SK-N-MC (cell line): ENCODE measurements around the gene ACTG2.

Experiments
- EZH2 ChIP-seq: fragments of 200-600 bp; sonication (generic); IDR thresholded peaks from one replicate; pipeline ENCODE4 v1.6.1; 2017; ENCODE audit warnings: antibody characterized with exemption
- POLR2AphosphoS5 ChIP-seq: IDR thresholded peaks from 2 replicates; pipeline ENCODE4 v1.6.1; 2012; ENCODE audit warnings: mild to moderate bottlenecking, low read depth, low read length, borderline replicate concordance

DNA sequence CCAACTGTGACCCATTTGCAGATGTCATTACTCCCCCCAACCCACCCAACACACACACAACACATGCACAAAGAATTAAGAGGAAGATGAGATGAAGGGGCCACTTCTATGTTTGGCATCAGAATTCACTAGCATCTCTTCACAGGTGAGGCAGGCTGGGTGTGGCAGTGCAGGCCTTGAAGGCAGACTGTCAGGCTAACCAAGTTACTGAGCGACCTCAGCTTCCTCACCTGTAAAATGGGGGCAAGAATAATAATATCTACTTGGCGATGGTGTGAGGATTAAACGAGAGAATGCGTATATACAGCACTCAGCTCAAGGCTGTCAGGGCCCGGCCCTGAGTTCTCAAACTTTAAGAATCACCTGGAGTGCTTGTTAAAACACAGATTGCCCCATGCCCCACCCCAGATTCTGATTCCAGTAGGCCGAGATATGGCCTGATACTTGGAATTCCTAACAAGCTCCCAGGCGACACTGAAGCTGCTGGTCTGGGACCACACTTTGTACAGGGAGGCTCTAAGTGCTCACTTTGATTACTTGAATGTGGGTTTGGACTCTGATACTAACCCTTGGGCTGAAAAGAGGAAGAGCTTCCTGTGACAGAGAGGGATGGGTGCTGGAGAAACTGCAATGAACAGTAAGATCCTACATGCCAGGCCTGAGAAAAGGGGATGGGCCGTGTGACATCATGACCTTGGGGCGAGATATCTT is 1.1 kb downstream of the ACTG2 start:
- no peak for TF ChIP-seq EZH2
- no peak for TF ChIP-seq POLR2AphosphoS5
